GM19099 (cell line): ENCODE results near the gene CASKIN1.

Source experiments
- POLR2A ChIP-seq: IDR thresholded peaks from 3 replicates; pipeline ENCODE4 v1.6.1; 2011; ENCODE audit warnings: low read depth; ENCODE audit not compliant: insufficient read length; ENCODE audit errors: extremely low read depth

CASKIN1 gene

DNA sequence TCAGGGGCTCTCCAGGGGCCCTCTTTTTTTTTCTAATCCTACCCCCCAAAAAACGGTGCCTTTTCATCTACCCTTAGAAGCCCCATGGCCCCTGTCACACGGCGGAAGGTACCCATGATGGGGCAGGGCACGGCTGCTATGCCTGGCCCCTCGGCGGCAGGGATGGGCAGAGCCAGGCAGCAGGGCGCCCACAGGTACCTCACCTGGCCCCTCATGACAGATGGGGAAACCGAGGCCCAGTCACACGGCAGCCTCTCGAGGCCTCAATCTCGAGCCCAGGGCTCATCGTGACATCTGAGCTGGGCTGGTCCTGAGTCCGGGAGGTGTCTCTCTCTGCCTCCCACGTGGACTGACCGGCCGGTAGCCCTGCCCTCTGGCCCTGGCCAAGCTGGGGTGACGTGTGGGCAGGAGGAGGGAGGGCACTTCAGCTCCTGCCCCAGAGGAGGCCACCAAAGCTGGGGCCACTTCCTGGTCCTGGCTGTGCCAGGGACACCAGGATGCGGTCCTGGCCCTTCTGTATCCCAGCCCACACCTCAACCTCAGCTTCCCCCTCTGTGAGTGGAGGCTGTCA lies 29.3 kb downstream of the CASKIN1 start:
- TF ChIP-seq POLR2A = no peak

DNA sequence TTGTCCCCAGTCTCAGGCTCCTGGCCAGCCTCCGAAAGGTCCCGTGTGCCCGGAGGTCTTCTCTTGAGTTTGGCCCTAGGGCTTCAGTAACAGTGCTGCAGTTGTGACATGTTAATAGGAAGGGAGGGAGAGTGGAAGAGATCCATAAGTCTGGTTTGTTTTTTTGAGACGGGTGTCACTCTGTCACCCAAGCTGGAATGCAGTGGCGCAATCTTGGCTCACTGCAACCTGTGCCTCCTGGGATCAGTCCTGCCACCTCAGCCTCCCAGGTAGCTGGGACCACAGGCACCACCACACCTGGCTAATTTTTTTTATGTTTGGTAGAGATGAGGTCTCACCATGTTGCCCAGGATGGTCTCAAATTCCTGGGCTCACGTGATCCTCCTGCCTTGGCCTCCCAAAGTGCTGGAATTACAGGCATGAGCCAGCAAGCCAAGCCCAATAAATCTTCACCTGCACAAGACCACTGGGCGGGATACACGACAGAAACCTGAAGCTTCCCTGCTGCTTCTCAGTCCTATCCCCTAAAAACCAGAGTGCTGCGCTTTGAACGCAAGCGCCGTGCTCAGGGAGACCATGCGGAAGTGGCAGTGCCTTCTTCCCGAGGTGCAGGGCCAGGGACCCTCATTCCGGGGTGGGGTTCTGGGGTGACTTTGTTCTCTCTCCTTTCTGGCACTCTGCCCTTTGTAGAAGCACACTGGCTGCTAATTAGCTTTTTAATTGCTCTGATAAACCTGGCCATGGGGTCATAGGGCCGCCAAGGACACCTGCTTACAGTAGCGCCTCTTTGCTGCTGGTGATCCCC lies 29.9 kb downstream of the CASKIN1 start:
- no peak for TF ChIP-seq POLR2A

DNA sequence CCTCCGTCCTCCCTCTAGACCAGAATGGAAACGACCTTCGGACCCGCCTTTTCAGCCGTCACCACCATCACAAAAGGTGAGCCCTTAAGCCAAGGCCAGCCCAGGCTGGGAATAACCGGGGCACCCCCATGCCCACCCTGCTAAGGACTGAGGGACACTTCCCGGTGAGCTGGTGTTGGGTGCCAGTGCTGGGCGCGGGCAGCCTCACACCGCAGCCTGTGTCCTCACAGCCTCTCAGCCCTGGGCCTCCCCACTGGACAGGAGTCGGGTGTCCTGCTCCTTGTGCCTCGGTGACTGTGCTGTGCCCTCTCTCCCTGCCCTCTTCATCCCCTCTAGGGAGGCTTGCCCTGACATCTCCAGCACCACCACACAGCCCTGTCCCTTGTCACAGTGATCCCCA lies 30.5 kb downstream of the CASKIN1 start:
- no peak for TF ChIP-seq POLR2A

DNA sequence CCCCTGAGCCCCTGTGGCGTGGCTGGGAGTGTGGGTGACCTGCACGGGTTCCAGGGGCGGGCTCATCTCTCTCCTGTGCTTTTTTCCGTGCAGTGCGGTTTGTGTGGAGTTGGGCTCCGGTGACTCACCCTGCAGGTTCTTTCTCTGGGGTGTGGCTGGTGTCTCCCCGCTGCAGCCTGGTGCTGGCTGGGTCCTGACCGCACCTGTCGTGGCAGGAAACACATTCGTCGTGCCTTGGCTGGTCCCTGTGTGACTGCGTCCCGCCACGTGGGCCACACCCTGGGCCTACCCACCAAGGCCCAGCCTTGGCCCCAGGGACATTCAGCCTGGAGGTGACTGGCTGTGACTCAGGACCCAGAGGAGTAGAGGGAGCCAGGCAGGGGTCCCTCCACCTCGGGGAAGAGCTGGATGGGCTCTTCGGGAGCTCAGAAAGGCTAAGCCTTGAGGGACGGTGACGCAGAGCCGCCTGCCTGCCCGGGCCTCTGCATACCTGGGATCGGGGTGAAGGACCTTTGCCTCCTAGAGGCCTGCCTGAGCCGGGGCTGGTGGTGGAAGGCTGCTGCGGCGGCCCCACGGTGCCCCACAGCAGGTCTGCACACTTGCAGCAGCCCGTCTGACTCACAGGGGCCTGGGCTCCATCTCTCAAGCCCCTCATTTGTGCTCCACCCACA lies 33.1 kb downstream of the CASKIN1 start:
- no peak for TF ChIP-seq POLR2A

DNA sequence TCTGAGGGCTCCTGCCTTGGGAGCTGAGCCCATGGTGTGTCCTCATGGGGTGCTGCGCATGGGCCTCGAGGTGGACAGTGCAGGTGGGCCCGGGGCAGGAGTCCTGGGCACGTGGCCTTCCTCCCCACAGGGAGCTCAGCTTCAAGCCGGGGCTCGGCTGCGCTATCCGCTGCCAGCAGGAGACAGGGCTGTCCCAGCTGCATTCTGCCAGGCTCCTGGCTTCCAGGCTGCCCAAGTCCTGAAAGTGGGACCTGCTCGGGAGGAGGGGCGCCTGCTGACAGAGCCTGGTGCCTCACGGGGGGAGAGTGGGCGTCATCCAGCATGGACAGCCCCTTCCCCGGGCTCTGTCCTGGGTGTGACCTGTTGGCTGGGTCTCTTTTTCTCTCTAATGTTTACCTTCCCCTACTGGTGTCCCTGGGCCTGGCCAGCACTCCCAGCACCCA lies 33.7 kb downstream of the CASKIN1 start:
- no peak for TF ChIP-seq POLR2A

DNA sequence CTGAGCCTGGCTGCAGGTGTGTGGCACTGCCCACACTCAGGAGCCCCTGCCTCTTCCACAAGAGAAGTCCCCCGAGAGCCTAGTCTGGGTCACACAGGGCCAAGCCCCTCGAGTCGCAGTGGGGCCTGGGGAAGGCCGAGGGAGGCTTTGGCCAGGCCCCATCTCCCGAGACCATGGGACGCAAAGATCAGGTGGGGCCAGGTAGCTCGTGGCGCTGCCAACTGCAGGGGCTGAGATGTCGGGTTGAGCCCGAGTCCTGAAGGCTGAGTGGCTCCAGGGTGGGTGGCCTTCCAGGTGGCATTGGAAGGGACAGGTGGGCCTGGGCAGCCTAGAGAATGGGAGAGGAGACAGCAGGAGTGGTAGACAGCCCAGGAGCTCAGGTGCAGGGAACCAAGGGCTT lies 34.5 kb downstream of the CASKIN1 start:
- no peak for TF ChIP-seq POLR2A

DNA sequence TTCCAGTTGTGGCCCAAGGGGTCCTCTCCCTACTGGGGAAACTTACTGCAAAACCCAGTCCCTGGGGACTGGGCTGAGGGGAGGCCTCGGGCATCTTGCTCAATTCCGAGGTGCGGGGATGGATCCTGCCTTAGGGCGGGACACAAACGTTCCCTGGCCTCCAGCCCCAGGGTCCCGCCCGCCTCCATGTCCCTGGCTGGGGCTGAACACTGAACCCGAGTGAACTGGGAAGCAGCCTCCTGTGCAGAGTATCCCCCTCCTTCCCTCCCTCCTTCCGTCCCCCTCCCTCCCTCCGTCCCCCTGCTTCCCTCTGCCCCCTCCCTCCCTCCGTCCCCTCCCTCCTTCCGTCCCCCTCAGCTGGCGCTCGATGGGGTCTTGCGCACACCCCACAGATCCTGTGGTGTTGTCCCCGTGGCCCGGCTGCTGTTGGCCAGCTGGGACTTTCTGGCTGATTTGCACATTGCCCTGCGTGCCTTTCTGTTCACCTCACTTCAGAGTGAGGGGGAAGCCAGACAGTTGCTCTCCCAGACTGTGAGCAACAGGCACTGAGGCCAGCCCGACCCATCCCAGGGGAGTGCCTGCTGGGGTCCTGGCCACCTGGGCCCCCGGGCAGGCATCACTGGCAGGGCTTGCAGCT lies 35.4 kb downstream of the CASKIN1 start:
- peak; percentile 31 for TF ChIP-seq POLR2A

DNA sequence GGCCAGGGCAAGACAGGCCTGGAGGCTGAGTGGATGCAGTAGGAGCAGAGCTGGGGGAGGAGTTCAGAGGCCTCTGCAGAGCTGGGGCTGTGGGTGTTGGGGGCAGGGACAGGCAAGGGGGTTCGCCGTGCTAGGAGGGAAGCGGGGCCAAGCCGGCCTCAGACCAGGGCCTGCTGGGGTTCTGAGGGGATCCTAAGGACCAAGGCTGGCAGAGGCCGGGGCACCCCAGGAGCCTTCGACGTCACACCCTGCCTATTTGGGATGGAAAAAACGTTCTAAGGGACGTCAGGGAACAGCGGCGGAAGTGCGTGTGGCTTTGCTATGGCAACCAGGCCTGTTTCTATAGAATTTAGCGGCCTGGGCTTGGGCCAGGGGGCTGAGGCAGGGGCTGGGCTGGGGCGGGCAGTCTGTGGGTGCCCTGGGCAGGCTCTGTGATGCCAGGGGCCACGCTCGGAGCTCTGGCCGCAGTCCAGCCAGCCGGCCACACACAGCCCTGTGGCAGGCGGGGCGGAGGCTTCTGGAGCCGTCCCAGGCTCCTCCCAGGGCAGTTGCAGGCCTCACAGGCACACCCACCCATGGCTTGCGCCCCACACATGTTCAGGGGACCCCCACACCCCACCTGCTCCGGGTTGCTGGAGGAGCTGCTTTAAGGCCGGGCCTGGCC lies 37.1 kb downstream of the CASKIN1 start:
- TF ChIP-seq POLR2A = no peak

DNA sequence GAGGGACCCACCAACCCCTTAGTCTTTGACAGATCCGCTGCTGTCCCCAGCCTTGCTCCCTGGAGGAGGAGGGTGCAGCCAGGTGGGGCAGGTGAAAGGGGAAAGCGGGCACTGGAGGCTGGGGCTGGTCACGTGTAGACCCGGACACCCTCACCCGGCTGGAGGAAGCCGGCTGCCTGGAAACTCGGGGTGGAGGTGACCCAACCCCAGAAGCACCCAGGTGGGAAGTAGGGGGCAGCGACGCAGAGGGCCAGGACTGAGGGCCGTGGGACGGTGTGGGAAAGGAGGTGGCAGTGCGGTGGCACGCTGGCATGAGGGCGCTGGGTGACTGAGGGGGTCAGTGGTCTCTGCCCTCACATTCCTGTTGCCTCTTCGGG lies 38.2 kb downstream of the CASKIN1 start:
- TF ChIP-seq POLR2A = no peak

DNA sequence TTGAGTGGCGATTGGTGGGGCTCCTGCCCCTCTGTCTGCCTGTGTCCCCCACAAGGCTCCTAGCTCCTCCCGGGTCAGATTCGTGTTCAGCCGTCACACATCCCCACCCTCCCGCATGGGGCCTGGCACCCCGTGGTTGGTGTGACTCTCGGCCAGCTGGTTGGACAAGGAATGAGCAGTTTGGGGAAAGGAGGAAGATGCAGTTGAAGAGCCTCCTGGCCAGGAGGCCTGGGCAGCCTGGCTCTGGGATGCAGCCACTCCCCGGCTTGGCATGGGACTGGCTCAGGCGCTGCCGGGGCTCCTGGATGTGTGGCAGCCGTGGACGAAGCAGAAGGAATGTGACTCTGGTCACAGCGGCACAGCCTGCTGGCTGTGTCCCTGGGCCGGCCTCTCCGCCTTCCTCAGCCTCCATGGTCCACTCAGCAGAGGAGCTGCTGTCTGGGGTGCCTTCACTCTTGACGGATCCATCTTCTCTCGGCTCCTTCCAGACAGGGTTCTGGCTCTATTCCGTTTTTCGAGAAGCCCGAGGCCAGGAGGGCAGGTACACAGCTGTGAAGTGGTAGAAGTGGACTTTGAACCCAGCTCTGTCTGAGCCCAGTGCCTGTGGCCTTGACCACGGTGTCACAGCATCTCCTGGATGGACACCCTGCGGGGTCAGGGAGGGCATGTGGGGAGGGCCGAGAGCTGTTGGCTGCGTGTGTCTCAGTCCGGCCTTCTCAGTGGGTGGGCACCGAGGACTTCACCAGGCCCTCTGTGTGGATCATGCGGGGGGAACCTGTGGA lies 38.7 kb downstream of the CASKIN1 start:
- TF ChIP-seq POLR2A = no peak

DNA sequence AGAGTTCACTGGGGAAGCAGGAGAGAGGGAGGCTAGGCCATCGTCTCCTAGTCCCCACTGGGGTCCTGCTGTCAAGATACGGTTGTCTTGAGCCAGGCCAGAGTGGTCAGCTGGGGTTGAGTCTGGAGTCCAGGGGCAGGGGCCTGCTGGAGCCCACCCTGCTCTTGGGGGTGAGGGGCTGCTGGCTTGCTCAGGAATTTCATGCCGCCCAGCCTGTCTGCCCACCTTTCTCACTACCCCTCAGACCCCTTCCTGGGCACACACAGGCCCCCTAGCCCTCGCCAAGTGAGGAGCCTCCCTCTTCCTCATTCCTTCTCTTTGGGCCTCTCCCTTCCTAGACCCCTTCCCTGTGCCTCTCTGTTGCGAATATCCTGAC lies 39.6 kb downstream of the CASKIN1 start:
- TF ChIP-seq POLR2A = no peak

DNA sequence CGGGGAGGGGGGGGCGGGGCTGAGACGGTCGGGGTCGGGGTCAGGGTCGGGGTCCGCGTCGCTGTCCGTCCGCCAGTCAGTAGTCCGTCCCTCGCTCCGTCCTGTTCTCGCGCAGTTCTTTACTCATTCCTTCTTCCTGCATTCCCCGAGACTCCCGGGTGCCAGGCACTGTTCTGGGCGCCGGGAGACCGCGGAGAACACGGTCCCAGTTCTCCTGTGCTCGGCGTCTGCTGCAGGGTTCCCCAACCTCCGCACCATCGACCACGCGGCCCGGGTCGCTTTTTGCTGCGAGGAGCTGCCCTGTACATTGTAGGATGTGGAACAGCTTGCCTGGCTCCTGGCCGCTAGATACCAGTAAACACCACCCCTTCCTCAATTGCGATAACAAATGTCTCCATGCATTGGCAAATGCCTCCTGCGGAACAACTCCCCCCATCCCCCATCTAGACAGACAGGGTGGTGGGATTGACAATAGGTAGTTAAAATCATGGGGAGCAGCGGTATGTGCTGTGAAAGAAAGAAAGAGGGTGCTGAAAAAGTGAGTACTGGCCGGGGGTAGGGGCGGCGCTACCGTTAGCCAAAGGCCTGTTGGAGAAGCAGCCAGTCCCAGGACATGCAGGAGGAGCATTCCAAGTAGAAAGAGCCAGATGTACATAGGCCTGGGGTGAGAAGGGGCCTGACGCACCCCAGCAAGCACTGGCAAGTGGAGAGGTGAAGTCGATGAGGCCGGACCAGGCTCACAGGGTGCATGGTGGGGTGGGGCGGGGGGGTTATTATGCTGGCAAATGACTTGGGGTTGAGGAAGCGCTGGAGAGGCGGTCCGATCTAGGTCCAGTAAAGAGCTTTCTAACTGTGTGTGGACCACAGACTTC lies 40.2 kb downstream of the CASKIN1 start:
- no peak for TF ChIP-seq POLR2A
